Measurements from ENCODE around the gene LRP1B.

LRP1B gene

GRCh38 chr2:142014536-142014935 is 116.3 kb downstream of the LRP1B start:
- TF ChIP-seq EZH2 (IDR thresholded peaks at IDR 0.05; ENCODE audit: borderline replicate concordance, low read depth, low read length, severe bottlenecking), result no peak
- no peak for TF ChIP-seq CTCF (IDR thresholded peaks at IDR 0.05; ENCODE audit: borderline replicate concordance, extremely low read depth, low read length, poor library complexity, severe bottlenecking)
- Histone ChIP-seq H3K79me2 (ENCODE audit: insufficient read depth, low read length) (no peaks in the 10 kb centered on the region), H3K9me3 (ENCODE audit: insufficient read depth, low read length, severe bottlenecking) (no peaks in the 10 kb centered on the region), H3K27me3 (ENCODE audit: insufficient read depth, low read length, poor library complexity) (no peaks in the 10 kb centered on the region), H3K36me3 (ENCODE audit: insufficient read depth, low read length) (no peaks in the 10 kb centered on the region), H3K4me1 (ENCODE audit: insufficient read depth, low read length) (no peaks in the 10 kb centered on the region), H3K27ac (ENCODE audit: low read length) (no peak overlapping the region), H3K9ac (ENCODE audit: low read depth, low read length) (no peak overlapping the region), H2AFZ (ENCODE audit: low read depth, low read length) (no peak overlapping the region), H4K20me1 (ENCODE audit: insufficient read depth, low read length) (no peaks in the 10 kb centered on the region), H3K4me2 (ENCODE audit: insufficient read depth, low read length) (no peak overlapping the region), H3K4me3 (ENCODE audit: low read depth in 1 of 2, low read length in 2 of 2) (no peak overlapping the region)
- DNase-seq (no peak), ATAC-seq (ENCODE audit: insufficient read depth, low read depth) (no peak)

GRCh38 chr2:142012797-142013196 is 118.0 kb downstream of the LRP1B start:
- Histone ChIP-seq H4K20me1 (ENCODE audit: insufficient read depth, low read length) (no peaks in the 10 kb centered on the region), H3K36me3 (ENCODE audit: insufficient read depth, low read length) (no peaks in the 10 kb centered on the region), H3K4me3 (ENCODE audit: low read depth in 1 of 2, low read length in 2 of 2) (no peak overlapping the region), H3K4me1 (ENCODE audit: insufficient read depth, low read length) (no peaks in the 10 kb centered on the region), H2AFZ (ENCODE audit: low read depth, low read length) (no peak overlapping the region), H3K9me3 (ENCODE audit: insufficient read depth, low read length, severe bottlenecking) (no peaks in the 10 kb centered on the region), H3K27me3 (ENCODE audit: insufficient read depth, low read length, poor library complexity) (no peaks in the 10 kb centered on the region), H3K27ac (ENCODE audit: low read length) (no peak overlapping the region), H3K79me2 (ENCODE audit: insufficient read depth, low read length) (no peaks in the 10 kb centered on the region), H3K4me2 (ENCODE audit: insufficient read depth, low read length) (no peak overlapping the region), H3K9ac (ENCODE audit: low read depth, low read length) (no peak overlapping the region)
- no peak for DNase-seq
- ATAC-seq (ENCODE audit: insufficient read depth, low read depth), result no peak
- TF ChIP-seq EZH2 (IDR thresholded peaks at IDR 0.05; ENCODE audit: borderline replicate concordance, low read depth, low read length, severe bottlenecking) (no peak), CTCF (IDR thresholded peaks at IDR 0.05; ENCODE audit: borderline replicate concordance, extremely low read depth, low read length, poor library complexity, severe bottlenecking) (no peak)

- Histone ChIP-seq H3K4me3 (ENCODE audit: low read depth in 1 of 2, low read length in 2 of 2) (no peak overlapping the region), H3K9ac (ENCODE audit: low read depth, low read length) (no peak overlapping the region), H3K27me3 (ENCODE audit: insufficient read depth, low read length, poor library complexity) (no peaks in the 10 kb centered on the region), H3K4me1 (ENCODE audit: insufficient read depth, low read length) (no peaks in the 10 kb centered on the region), H3K36me3 (ENCODE audit: insufficient read depth, low read length) (no peaks in the 10 kb centered on the region), H4K20me1 (ENCODE audit: insufficient read depth, low read length) (no peaks in the 10 kb centered on the region), H3K27ac (ENCODE audit: low read length) (no peak overlapping the region), H3K79me2 (ENCODE audit: insufficient read depth, low read length) (no peaks in the 10 kb centered on the region), H3K9me3 (ENCODE audit: insufficient read depth, low read length, severe bottlenecking) (no peaks in the 10 kb centered on the region), H3K4me2 (ENCODE audit: insufficient read depth, low read length) (no peak overlapping the region), H2AFZ (ENCODE audit: low read depth, low read length) (no peak overlapping the region)
- no peak for DNase-seq
- TF ChIP-seq EZH2 (IDR thresholded peaks at IDR 0.05; ENCODE audit: borderline replicate concordance, low read depth, low read length, severe bottlenecking), result no peak
- TF ChIP-seq CTCF (IDR thresholded peaks at IDR 0.05; ENCODE audit: borderline replicate concordance, extremely low read depth, low read length, poor library complexity, severe bottlenecking), result no peak
- no peak for ATAC-seq (ENCODE audit: insufficient read depth, low read depth)
Observed at GRCh38 chr2:142010477-142011270, 120.1 kb downstream of the LRP1B start.

Measured in DND-41 (cell line).